Epithelial cell of proximal tubule (primary cell): ENCODE results near the gene KCNK13. TPM values are rescaled to one million over a fixed set of nuclear protein-coding genes. Genes with fewer than 3 reads are reported as not detected.

Experiments
- DNase-seq: peaks from one replicate; pipeline ENCODE4 v3.0.0-alpha.2; 2011; ENCODE audit warnings: low read depth
- H3K4me3 ChIP-seq: 2 replicates; pipeline ENCODE4 v1.5.1; 2011; ENCODE audit warnings: low read depth, mild to moderate bottlenecking, low read length
- total RNA-seq: library from RNA; depleted of rRNA; stranded (reverse); fragments of >200 nt; gene quantifications from 2 replicates; pipeline ENCODE4 v1.2.3, GENCODE V29; 2015
- TF ChIP-seq, protein P1 (sequence below): conservative IDR thresholded peaks from 2 replicates; pipeline ENCODE4 v1.5.1; 2012; ENCODE audit warnings: low read depth, mild to moderate bottlenecking, low read length

KCNK13 gene
- total RNA-seq, 1 donor from 2014 or later = 0.12 TPM

DNA sequence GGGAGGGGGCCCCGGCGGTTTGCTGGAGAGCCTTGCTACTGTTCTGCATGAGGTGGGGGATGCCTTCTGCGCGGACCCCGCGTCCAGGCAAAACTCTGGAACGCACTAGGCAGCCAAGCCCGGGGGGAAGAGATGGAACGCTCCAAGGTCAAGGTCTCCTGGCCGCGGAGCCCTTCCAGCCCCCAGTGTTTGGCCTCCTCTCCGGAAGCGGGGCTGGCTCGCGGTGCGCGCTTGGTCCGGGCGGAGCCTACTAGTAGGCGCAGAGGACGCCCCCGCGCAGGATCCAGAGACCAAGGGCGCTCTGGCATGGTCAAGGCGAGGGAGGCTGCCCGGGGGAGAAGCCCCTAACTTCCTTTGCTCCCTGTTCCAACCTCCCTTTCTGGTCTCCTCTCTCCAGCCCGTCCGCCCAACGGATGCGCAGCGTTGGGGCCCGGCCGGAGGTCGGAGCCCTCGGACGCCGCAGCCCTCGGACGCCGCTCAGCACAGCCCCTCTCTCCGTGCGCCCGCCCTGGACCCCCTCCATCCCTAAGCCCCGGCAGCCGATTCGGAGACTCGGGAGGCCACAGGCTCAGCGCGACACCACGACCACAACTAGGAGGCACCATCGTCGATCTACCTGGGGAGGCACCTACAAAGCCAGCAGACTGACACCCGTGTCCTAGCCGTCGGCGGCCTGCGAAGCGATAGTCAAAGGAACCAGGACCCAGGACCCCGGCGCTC lies 669 bp upstream of the KCNK13 start:
- peak overlapping the region; percentile 48 for H3K4me3 ChIP-seq
- no peak for DNase-seq
- TF ChIP-seq, protein P1, sequence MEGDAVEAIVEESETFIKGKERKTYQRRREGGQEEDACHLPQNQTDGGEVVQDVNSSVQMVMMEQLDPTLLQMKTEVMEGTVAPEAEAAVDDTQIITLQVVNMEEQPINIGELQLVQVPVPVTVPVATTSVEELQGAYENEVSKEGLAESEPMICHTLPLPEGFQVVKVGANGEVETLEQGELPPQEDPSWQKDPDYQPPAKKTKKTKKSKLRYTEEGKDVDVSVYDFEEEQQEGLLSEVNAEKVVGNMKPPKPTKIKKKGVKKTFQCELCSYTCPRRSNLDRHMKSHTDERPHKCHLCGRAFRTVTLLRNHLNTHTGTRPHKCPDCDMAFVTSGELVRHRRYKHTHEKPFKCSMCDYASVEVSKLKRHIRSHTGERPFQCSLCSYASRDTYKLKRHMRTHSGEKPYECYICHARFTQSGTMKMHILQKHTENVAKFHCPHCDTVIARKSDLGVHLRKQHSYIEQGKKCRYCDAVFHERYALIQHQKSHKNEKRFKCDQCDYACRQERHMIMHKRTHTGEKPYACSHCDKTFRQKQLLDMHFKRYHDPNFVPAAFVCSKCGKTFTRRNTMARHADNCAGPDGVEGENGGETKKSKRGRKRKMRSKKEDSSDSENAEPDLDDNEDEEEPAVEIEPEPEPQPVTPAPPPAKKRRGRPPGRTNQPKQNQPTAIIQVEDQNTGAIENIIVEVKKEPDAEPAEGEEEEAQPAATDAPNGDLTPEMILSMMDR = no peak

- DNase-seq = no peak
- TF ChIP-seq, protein P1 = no peak
- H3K4me3 ChIP-seq = peak overlapping the region; percentile 19
Observed at GRCh38 chr14:90062127-90062794, 467 bp downstream of the KCNK13 start.

DNA sequence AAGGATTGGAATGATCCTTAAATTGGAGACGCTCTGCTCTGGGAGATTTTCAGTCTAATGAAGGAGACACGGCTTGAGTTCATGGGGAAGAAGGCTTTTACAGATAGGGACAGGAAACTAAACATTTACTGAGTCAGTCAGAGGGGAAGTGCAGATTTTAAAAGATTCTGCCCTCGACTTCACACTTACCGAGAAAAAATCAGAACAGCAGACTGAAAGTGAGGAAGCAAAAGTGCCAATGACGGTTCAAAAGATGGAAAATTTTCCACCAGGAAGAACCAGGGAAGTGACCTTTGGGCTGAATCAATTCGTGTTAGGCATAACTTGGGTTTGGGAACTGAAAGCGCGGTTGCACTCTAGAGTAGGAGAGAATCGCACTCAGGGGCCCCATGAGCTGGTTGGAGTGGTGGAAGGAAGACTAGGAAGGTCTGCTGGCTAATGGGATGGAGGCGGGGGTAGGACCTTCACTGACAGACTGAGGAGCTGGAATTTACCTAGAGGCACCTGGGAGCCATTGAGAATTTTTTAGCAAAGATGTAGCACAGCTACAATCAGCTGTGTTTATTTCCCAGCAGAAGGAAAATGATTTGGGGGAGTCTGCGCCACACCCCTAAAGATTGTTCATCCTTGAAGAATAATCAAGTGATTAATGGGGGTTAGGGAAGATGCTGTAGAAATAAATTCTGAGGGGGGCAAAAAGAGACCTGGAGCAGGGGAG lies 1.2 kb downstream of the KCNK13 start:
- no peak overlapping the region for H3K4me3 ChIP-seq
- TF ChIP-seq, protein P1 = no peak

GRCh38 chr14:90072350-90072749 lies 10.6 kb downstream of the KCNK13 start:
- no peak overlapping the region for H3K4me3 ChIP-seq
- no peak for DNase-seq
- TF ChIP-seq, protein P1 = no peak

More for the DNA sequence above, 1.2 kb downstream of the KCNK13 start:
- no peak for DNase-seq

- no peak for DNase-seq
- H3K4me3 ChIP-seq = no peak overlapping the region
- TF ChIP-seq, protein P1 = no peak
Observed at GRCh38 chr14:90079576-90079975, 17.8 kb downstream of the KCNK13 start.

- DNase-seq = peak; percentile 86
Observed at GRCh38 chr14:90087433-90087832, 25.6 kb downstream of the KCNK13 start.

More at GRCh38 chr14:90087433-90087832, 25.6 kb downstream of the KCNK13 start:
- TF ChIP-seq, protein P1 = no peak
- no peak overlapping the region for H3K4me3 ChIP-seq
